HG02678 (cell line): ENCODE measurements around the gene MVP.
A peak's percentile ranks its signal among the peaks of the same experiment; 100 is the strongest.
"Not testable (repeated sequence)": the region's sequence is repeated elsewhere in the genome, so short reads cannot be mapped to it uniquely, and the experiment has no call there.

ENCODE experiments used
- ATAC-seq: cut with Tn5 transposase; IDR thresholded peaks from one replicate; pipeline ENCODE4 v1.9.1; 2021; ENCODE audit warnings: mild to moderate bottlenecking, moderate library complexity; ENCODE audit not compliant: unreplicated experiment

The MVP gene

GRCh38 chr16:29814592-29814991, 5.7 kb upstream of the MVP start:
- ATAC-seq = no peak

DNA sequence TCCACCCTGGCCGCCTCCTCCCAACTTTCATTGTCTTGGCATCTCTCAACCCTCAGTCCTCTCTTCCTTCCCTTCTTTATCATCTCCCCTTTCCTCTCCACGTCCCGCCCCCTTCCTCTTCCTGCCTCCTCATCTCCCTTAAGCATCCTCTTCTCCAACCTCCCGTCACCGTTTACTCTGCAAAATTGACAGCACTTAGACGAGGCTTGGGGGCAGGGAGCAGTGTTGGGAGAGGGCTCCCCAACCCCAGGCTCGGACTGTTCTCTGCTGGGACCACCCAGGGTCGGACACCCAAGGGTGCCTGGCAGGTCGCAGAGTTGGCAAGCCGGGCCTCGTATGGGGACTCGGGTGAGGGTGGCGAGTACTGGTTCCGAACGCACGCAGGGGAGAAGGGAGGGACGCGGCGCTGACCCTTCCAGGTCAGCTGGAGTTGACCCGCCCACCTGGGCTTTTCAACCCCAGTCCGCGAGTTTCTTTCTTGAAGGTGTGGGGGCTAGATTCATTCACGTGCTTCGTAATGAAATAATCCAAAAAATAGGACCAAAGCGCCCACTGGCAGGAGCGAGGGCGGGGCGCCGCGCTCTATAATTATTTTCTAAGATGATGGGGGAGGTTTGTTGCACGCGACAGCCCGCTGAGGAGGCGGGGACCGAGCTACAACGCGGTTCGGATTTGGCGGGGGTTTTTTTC, 5.1 kb upstream of the MVP start:
- ATAC-seq = no peak

DNA sequence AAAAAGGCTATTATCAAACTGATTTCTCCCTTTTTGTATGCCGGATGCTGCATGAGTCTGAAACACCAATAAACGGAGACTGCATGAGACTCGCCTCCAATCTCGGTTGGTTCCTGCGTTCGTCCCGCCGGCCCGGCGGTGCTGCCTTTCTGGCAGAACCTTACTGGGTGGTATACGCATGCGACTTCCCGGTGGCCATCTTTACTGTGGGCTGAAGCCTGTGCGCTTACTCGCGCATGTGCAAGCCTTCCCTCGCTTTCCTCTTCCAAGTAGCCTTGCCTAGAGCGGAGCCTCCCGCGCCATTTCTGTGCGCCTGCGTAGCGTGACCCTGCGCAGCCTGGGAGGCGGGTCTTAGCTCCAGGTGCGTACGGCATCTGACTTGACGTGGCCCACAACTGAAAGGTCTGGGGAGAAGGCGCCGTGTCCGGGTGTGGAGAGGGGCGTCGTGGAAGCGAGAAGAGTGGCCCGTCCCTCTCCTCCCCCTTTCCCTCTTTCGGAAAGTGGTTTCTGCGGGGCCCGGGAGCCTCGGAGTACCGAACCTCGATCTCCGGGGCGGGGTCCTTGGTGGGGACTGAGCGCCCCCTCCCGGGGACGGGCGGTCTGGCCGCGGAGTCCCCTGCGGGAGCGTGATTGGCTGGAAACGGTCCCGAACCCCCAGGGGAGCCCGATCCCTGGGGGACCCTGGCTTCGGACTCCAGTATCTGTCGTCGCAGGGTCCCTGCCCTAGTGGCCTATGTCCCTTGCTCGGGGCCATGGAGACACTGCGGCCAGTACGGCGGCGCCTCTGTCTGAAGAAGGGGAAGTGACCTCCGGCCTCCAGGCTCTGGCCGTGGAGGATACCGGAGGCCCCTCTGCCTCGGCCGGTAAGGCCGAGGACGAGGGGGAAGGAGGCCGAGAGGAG, 4.2 kb upstream of the MVP start, which contains the start of gene PAGR1:
Gene PAGR1 (plus strand): TSS at position 360 of the 901 bp plus-strand sequence. CDS start 374 bp downstream, at position 734.
- ATAC-seq = peak; percentile 64

- ATAC-seq = peak; percentile 8
Observed at GRCh38 chr16:29816694-29817441, 3.4 kb upstream of the MVP start.

- no peak for ATAC-seq
Observed at GRCh38 chr16:29818082-29818481, 2.2 kb upstream of the MVP start.

- no peak for ATAC-seq
Observed at GRCh38 chr16:29819506-29819905, 756 bp upstream of the MVP start.

- ATAC-seq = peak; percentile 41
Observed at GRCh38 chr16:29820730-29821642, 724 bp downstream of the MVP start.

- no peak for ATAC-seq
Observed at GRCh38 chr16:29821643-29822115, 1.4 kb downstream of the MVP start.

DNA sequence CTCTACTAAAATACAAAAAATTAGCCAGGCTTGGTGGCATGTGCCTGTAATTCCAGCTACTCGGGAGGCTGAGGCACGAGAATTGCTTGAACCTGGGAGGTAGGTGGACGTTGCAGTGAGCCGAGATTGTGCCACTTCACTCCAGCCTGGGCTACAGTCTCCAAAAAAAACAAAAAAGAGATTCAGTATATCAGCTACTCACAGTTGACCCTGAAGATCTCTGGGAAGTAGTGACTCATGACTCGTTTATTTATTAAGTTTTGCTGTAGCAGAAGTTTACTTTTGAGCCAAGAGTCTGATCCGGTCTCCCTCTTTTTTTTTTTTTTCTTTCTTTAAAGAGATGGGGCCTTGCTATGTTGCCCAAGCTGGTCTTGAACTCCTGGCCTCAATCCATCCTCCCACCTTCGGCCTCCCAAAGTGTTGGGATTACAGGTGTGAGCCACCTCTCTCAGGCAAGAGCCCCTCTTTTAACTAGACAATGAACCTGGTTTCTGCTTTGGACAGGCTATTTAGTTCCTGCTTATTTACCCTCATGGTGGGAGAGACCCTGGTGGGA, 4.4 kb downstream of the MVP start:
- ATAC-seq = no peak

DNA sequence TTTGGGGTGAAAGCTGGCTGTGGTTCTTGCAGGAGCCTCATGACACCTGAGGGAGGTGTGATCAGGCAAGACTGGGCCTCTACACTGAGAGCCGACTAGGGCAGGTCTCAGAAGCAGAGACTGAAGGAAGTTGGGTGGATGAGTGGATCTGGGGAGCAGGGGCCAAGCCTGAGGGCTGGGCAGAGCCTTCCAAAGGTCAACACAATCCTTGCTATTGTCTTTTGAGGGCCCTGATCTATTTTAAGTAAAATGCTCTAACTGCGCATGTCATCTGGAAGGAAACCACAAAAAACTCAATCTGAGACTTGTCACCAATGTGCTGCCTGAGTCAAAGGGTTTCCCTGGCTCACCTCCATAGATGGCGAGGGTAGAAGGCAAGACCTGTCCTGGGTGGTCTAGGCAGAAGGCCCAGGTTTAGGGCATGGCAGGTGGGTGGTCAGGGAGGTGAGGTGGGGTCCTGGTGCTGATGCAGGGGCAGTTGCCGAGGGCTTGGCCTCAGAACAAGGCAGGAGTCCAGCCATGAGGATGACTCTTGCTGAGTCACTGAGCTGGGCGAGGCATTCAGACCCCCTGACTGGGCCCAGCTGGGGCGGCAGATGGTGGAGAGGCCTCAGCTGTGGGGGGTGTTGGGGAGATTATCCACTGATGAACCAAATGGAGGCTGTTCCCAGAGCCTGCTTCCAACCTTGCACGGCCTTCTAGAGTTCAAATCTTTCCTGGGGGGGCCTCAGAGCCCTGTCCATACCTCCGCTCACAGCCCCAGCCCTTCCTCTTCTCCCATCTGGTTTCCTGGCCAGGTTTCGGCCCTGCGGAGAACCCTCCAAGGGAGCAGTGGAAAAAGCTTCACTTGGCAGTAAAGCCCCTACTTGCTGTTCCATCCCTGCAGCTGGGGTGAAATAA, 5.1 kb downstream of the MVP start:
- no peak for ATAC-seq

DNA sequence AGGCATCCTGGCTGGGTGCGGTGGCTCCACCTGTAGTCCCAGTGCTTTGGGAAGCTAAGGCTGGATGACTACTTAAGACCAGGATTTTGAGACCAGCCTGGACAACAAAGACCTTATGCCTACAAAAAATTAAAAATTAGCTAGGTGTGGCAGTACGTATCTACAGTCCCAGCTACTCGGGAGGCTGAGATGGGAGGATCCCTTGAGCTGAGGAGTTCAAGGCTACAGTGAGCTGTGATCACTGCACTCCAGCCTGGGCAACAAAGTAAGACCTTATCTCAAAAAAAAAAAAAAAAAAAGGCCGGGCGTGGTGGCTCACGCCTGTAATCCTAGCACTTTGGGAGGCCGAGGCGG, 6.1 kb downstream of the MVP start:
- ATAC-seq = no peak

DNA sequence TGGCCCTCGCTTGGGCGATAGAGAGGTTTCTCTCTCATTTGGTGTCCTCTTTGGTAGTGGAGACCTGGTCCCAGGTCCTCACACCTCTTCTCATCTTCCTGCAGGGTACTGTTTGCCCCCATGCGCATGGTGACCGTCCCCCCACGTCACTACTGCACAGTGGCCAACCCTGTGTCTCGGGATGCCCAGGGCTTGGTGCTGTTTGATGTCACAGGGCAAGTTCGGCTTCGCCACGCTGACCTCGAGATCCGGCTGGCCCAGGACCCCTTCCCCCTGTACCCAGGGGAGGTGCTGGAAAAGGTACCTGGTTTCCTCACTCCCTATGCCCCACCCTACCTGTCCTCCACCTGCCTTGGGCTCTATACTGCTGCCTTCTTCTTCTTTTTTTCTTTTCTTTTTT, 10.5 kb downstream of the MVP start:
- no peak for ATAC-seq

- no peak for ATAC-seq
Observed at GRCh38 chr16:29831490-29831889, 11.2 kb downstream of the MVP start.

GRCh38 chr16:29833219-29833618, 13.0 kb downstream of the MVP start:
- ATAC-seq = not testable (repeated sequence)

DNA sequence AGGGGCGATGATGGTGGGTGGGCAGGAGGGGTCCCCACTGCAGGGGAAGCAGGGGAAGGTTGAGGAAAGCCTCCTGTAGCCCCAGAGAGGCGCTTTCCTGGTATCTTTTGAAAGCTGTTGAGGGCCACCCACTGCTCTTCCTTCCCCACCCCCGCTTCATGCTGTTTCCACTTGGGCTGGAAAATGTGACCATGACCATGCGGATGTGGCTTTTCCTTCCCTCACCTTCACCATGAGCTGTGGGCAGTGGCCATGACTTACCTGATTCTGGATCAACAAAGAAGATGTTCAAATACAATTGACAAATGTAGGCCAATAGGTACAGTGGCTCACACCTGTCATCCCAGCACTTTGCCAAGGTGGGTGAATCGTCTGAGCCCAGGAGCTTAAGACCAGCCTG, 13.8 kb downstream of the MVP start:
- ATAC-seq = no peak

DNA sequence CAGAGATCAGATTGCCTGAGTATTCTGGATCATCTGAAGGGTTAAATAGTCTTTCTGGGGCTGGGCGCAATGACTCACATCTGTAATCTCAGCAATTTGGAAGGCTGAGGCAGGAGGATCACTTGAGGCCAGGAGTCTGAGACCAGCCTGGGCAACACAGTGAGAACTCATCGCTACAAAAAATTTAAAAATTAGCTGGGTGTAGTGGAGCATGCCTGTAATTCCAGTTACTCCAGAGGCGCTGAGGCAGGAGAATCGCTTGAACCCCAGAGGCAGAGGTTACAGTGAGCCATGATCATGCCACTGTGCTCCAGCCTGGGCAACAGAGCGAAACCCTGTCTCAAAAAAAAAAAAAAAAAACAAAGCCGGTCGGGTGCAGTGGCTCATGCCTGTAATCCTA, 15.7 kb downstream of the MVP start:
- no peak for ATAC-seq

GRCh38 chr16:29836623-29837022, 16.4 kb downstream of the MVP start:
- no peak for ATAC-seq

DNA sequence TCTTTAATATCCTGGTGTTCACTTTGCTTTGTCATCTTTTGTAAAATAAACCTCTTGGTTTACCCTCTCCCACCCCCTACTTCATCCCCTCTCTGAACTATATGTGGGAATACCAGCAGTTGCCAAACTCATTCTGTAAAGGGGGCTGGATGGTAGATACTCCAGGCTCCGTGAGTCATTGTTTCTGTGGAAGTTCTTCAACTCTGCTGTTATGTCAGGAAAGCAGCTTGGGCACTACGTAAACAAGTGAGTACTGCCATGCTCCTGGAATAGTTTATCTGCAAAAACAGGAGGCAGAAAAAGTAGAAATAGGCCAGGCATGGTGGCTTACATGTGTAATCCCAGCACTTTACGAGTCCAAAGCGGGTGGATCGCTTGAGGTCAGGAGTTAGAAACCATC, 17.6 kb downstream of the MVP start:
- no peak for ATAC-seq

GRCh38 chr16:29839822-29840221, 19.6 kb downstream of the MVP start:
- ATAC-seq = no peak
